GM12878 (cell line): ENCODE data around the gene KREMEN2. TPM values are rescaled to one million over a fixed set of nuclear protein-coding genes. Genes with fewer than 3 reads are reported as not detected.

ENCODE experiments used
- ASH2L ChIP-seq: fragments of 300-600, 200-600 bp; sonication (generic); IDR thresholded peaks from 2 replicates; pipeline ENCODE4 v1.6.1; 2017; ENCODE audit warnings: low read depth, mild to moderate bottlenecking, borderline replicate concordance
- CHD2 ChIP-seq: IDR thresholded peaks from 2 replicates; pipeline ENCODE4 v1.6.1; 2011; ENCODE audit warnings: low read depth, low read length, improper control_type of control experiment, borderline replicate concordance
- EGR1 ChIP-seq, 2 experiments: IDR thresholded peaks; 1 replicate in 1 of 2; 2 replicates in 1 of 2; pipeline ENCODE4 v1.6.1; 2011 to 2012; ENCODE audit warnings: low read depth in 2 of 2, low read length in 2 of 2, borderline replicate concordance in 1 of 2, mild to moderate bottlenecking in 1 of 2, moderate library complexity in 1 of 2
- EZH2 ChIP-seq: IDR thresholded peaks from 2 replicates; pipeline ENCODE4 v1.6.1; 2012; ENCODE audit warnings: low read depth, mild to moderate bottlenecking, control low read depth, inconsistent platforms, low read length, borderline replicate concordance; ENCODE audit not compliant: control insufficient read depth
- IRF4 ChIP-seq: IDR thresholded peaks from 2 replicates; pipeline ENCODE4 v1.6.1; 2011; ENCODE audit warnings: low read depth, low read length
- polyA plus RNA-seq, 11 experiments: library from polyadenylated mRNA; depleted of rRNA in 4 of 11; unstranded in 6 of 11; stranded (reverse) in 5 of 11; fragments of >200 nt; fragmentation: Nextera tagmentation in 4 of 11; fragmentation: Illumina TruSeq in 1 of 11; extraction: Ambion mirVana in 4 of 11; extraction: Trizol in 1 of 11; gene quantifications; 1 replicate in 1 of 11; 2 replicates in 10 of 11; pipeline versions ENCODE4 v1.2.1 to v1.2.3, GENCODE V29; 2011 to 2016; ENCODE audit warnings: inconsistent platforms in 2 of 11, missing spikeins in 2 of 11, low read depth in 1 of 11
- total RNA-seq, 4 experiments: library from RNA; depleted of rRNA in 3 of 4; stranded (reverse); fragments of >200 nt in 3 of 4; fragmentation: Illumina TruSeq in 1 of 4; extraction: Trizol in 1 of 4; gene quantifications; 2 replicates each; pipeline versions ENCODE4 v1.2.1 to v1.2.3, GENCODE V29; 2013 to 2021
- TF ChIP-seq, protein P1 (sequence below): IDR thresholded peaks from 2 replicates; pipeline ENCODE4 v1.6.1; 2012; ENCODE audit warnings: low read depth, low read length, improper control_type of control experiment
- TF ChIP-seq, protein P2 (sequence below): IDR thresholded peaks from 2 replicates; pipeline ENCODE4 v1.6.1; 2012; ENCODE audit warnings: mild to moderate bottlenecking, low read depth, low read length

Gene KREMEN2
- total and polyA plus RNA-seq, 10 of the 15 experiments (the other 5 are each of a cell fraction or from before 2014, with no cell fraction given) = 0.06 to 3.7 (median 0.83) TPM; not detected in 2

DNA sequence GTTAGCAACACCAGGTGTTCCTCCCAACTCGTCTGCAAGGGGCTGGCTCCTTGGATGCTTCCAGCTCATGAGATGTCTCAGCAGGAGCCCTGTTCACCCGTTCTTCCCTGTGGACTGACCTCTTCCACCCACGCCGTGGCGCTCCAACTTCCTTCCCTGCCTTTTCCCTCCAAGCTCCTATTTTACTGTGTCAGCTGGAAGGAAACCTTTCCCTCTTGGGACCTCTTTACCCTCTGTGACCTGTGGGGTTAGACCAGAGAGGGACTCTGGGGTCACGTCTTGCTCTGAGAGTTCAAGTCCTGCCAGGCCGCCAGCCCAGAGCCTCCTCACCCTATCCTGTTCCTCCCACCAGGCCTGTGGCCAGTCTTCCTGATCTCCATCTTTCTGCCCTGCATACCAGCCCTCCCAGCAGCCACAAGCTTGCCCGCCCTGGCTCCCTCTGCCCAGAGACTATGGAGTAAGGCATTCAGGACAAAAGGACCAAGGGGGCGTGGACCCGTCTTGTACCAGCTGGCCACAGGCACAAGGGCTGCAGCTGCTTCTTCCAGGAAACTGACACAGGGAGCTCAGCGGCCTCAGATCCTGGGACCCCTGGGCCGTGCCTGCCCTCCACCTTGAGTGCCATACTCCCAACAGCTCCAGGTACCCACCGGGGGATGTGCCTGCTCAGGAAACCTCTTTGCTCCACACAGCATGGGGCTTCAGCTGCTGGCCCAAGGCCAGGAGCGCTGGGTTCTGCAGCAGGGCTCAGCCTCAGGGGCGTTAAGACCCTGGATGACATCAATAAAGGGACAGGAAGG lies 8.1 kb downstream of the KREMEN2 start (continued):
- TF ChIP-seq, protein P1, sequence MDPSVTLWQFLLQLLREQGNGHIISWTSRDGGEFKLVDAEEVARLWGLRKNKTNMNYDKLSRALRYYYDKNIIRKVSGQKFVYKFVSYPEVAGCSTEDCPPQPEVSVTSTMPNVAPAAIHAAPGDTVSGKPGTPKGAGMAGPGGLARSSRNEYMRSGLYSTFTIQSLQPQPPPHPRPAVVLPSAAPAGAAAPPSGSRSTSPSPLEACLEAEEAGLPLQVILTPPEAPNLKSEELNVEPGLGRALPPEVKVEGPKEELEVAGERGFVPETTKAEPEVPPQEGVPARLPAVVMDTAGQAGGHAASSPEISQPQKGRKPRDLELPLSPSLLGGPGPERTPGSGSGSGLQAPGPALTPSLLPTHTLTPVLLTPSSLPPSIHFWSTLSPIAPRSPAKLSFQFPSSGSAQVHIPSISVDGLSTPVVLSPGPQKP = no peak
- TF ChIP-seq EZH2 (no peak), IRF4 (no peak), EGR1 (IDR thresholded peaks at IDR 0.05; ENCODE audit: borderline replicate concordance in 1 of 2, low read depth in 2 of 2, low read length in 2 of 2) (no peak), ASH2L (no peak), CHD2 (no peak)
- TF ChIP-seq, protein P2, sequence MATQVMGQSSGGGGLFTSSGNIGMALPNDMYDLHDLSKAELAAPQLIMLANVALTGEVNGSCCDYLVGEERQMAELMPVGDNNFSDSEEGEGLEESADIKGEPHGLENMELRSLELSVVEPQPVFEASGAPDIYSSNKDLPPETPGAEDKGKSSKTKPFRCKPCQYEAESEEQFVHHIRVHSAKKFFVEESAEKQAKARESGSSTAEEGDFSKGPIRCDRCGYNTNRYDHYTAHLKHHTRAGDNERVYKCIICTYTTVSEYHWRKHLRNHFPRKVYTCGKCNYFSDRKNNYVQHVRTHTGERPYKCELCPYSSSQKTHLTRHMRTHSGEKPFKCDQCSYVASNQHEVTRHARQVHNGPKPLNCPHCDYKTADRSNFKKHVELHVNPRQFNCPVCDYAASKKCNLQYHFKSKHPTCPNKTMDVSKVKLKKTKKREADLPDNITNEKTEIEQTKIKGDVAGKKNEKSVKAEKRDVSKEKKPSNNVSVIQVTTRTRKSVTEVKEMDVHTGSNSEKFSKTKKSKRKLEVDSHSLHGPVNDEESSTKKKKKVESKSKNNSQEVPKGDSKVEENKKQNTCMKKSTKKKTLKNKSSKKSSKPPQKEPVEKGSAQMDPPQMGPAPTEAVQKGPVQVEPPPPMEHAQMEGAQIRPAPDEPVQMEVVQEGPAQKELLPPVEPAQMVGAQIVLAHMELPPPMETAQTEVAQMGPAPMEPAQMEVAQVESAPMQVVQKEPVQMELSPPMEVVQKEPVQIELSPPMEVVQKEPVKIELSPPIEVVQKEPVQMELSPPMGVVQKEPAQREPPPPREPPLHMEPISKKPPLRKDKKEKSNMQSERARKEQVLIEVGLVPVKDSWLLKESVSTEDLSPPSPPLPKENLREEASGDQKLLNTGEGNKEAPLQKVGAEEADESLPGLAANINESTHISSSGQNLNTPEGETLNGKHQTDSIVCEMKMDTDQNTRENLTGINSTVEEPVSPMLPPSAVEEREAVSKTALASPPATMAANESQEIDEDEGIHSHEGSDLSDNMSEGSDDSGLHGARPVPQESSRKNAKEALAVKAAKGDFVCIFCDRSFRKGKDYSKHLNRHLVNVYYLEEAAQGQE = no peak
